Left lung (tissue), 14 donors: ENCODE results near the gene DLX2. TPM values are rescaled to one million over a fixed set of nuclear protein-coding genes. Genes with fewer than 3 reads are reported as not detected.
"Not testable (repeated sequence)": the region's sequence is repeated elsewhere in the genome, so short reads cannot be mapped to it uniquely, and the experiment has no call there.

Source experiments
- ATAC-seq: fragments of 200-7000 bp; cut with Tn5 transposase; one replicate; pipeline ENCODE4 v1.9.1; 2020; ENCODE audit warnings: moderate library complexity
- DNase-seq, 4 donors: peaks; one replicate each; pipeline ENCODE4 v3.0.0-alpha.2; 2013 to 2020
- H3K27ac ChIP-seq, 2 donors: fragments of 200-600 bp; sonication (generic) in 1 of 2; one replicate each; pipeline versions ENCODE4 v1.5.0 to v1.8.0; 2020 to 2021
- H3K27me3 ChIP-seq, 2 donors: fragments of 200-600 bp; sonication (generic) in 1 of 2; one replicate each; pipeline versions ENCODE4 v1.5.0 to v1.8.0; 2020 to 2021
- H3K36me3 ChIP-seq, 2 donors: fragments of 200-600 bp; sonication (generic) in 1 of 2; one replicate each; pipeline versions ENCODE4 v1.5.0 to v1.8.0; 2020 to 2021
- H3K4me1 ChIP-seq, 2 donors: fragments of 200-600 bp; one replicate each; pipeline ENCODE4 v1.8.0; 2021
- H3K4me3 ChIP-seq, 2 donors: fragments of 200-600 bp; sonication (generic) in 1 of 2; one replicate each; pipeline versions ENCODE4 v1.5.0 to v1.8.0; 2020 to 2021; ENCODE audit warnings: mild to moderate bottlenecking in 1 of 2
- H3K9me3 ChIP-seq, 2 donors: fragments of 200-600 bp; sonication (generic) in 1 of 2; one replicate each; pipeline versions ENCODE4 v1.5.0 to v1.8.0; 2020 to 2021
- intact Hi-C, 2 donors: fragments of 100-400 bp; cut with DNase I; formaldehyde crosslinking; loops; one replicate each; pipeline versions ENCODE4 v1.11.2 to v1.14.2; 2022
- long read RNA-seq, 12 donors: library from polyadenylated mRNA in 2 of 12; unstranded in 2 of 12; transcript quantifications; one replicate each; pipeline ENCODE4 v2.0.0 and lab custom pipeline, GENCODE V29; 2019 to 2026
- polyA plus RNA-seq, 6 donors: library from polyadenylated mRNA; unstranded; fragments of 120-200 nt; gene quantifications; one replicate each; pipeline ENCODE4 v1.2.1, GENCODE V29; 2013; ENCODE audit not compliant: insufficient read length in 6 of 6
- total RNA-seq, 2 donors: library from RNA; stranded (reverse); fragmentation: NEBNext Ultra II Directional; extraction: Animal tissue kit (Norgen Biotek cat#: 25700); gene quantifications; one replicate each; pipeline ENCODE4 v1.2.1, GENCODE V29; 2021
- TF ChIP-seq, protein P1 (sequence below), 2 donors: fragments of 200-600 bp; sonication (generic) in 1 of 2; IDR thresholded peaks; one replicate each; pipeline versions ENCODE4 v1.5.0 to v1.8.0; 2021; ENCODE audit warnings: antibody characterized with exemption in 2 of 2
- donor health status: DM: no; HTN: yes; CAD: no.
- donor health status: DM: no; HTN: no; CAD: no.

The DLX2 gene
- total RNA-seq (not detected), polyA plus RNA-seq (not detected)
- long read RNA-seq, donor 1, result 0 reads
- long read RNA-seq, donor 2, result 0 reads
- long read RNA-seq, donor 3, result 0 reads
- long read RNA-seq, donor 4, result 0 reads
- long read RNA-seq, donor 5, result 0 reads
- long read RNA-seq, donor 6, result 0 reads
- long read RNA-seq, donor 7, result 0 reads
- long read RNA-seq, donor 8, result 0 reads
- long read RNA-seq, donor 9, result 0 reads
- long read RNA-seq, donor 10, result 0 reads
- long read RNA-seq, donor 11, result 0 reads
- long read RNA-seq, donor 12, result 0 reads

- H3K36me3 ChIP-seq, result no peaks in the 10 kb centered on the region
- ATAC-seq, result peak; percentile 70
- intact Hi-C loops, result loop anchor here in 1 of 2 donors (10.0 kb wide), 1 partner anchor 288 kb away; no protein-coding TSS in a partner anchor
- peak within 1 kb of the TSS; percentile 21 to 58 for H3K4me3 ChIP-seq
- H3K9me3 ChIP-seq, result no peaks in the 10 kb centered on the region
- no peak within 1 kb of the TSS for H3K27ac ChIP-seq
- TF ChIP-seq, protein P1, sequence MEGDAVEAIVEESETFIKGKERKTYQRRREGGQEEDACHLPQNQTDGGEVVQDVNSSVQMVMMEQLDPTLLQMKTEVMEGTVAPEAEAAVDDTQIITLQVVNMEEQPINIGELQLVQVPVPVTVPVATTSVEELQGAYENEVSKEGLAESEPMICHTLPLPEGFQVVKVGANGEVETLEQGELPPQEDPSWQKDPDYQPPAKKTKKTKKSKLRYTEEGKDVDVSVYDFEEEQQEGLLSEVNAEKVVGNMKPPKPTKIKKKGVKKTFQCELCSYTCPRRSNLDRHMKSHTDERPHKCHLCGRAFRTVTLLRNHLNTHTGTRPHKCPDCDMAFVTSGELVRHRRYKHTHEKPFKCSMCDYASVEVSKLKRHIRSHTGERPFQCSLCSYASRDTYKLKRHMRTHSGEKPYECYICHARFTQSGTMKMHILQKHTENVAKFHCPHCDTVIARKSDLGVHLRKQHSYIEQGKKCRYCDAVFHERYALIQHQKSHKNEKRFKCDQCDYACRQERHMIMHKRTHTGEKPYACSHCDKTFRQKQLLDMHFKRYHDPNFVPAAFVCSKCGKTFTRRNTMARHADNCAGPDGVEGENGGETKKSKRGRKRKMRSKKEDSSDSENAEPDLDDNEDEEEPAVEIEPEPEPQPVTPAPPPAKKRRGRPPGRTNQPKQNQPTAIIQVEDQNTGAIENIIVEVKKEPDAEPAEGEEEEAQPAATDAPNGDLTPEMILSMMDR (IDR thresholded peaks at IDR 0.05), result no peak
- peaks cover 33 to 68% of the 10 kb centered on the region in 2 donors for H3K4me1 ChIP-seq
- peak in 3 of 4 donors; percentile 85 to 92 (median 90) for DNase-seq
- H3K27me3 ChIP-seq, result peaks cover 100% of the 10 kb centered on the region in 2 donors
These were observed at the start of gene DLX2 for GRCh38 chr2:172102391-172103359. Gene DLX2, minus strand, starts transcription at chr2:172102900. Its CDS starts 362 bp downstream, at chr2:172102538.

DNA sequence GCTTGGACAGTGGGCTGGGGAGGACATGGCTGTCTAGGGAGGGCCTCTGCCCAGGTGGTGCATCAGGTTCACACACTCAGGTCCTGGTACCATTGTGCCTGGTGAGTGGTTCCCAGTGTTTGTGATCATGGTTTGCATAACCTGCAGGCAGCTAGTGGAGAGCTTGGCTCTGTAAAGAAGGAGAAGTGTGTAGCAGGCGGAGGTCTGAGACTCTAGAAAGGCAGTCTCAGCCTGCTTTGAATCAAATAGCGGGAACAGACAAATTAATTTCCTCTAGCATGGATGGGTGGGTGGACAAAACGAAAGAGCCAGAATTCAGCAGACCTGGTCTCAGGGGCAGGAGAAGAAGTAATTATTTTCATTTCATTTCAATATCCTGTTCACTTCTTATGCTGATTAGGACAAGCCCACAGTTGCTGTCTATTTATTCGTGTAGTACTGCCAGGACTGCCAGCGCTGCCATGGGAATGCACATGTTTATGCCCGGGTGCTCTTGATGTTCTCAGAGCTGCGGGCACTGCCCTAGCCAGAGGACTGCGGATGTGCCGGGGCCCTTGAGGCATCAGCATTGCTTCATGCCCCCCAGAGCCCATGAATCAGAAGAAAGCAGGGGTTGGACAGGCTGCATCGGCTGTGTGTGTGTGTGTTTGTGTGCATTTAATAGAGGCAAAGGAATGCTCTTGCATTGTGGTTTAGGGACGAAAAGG is 45.4 kb upstream of the DLX2 start:
- H3K4me3 ChIP-seq, result no peak overlapping the region
- ATAC-seq (no peak), DNase-seq (no peak)
- H3K36me3 ChIP-seq, result no peaks in the 10 kb centered on the region
- H3K27me3 ChIP-seq, result peaks cover 0 to 11% of the 10 kb centered on the region in 2 donors
- H3K27ac ChIP-seq, result no peak overlapping the region
- no peaks in the 10 kb centered on the region for H3K4me1 ChIP-seq
- TF ChIP-seq, protein P1 (IDR thresholded peaks at IDR 0.05), result no peak
- no peaks in the 10 kb centered on the region for H3K9me3 ChIP-seq
- intact Hi-C loops, result no loop called here

GRCh38 chr2:172143817-172144216 is 41.1 kb upstream of the DLX2 start:
- TF ChIP-seq, protein P1 (IDR thresholded peaks at IDR 0.05), result no peak
- H3K4me3 ChIP-seq, result no peak overlapping the region
- H3K27me3 ChIP-seq, result peaks cover 0 to 11% of the 10 kb centered on the region in 2 donors
- H3K9me3 ChIP-seq, result no peaks in the 10 kb centered on the region
- H3K36me3 ChIP-seq, result no peaks in the 10 kb centered on the region
- H3K27ac ChIP-seq, result no peak overlapping the region
- ATAC-seq, result no peak
- DNase-seq, result no peak
- no peaks in the 10 kb centered on the region for H3K4me1 ChIP-seq
- intact Hi-C loops, result no loop called here

DNA sequence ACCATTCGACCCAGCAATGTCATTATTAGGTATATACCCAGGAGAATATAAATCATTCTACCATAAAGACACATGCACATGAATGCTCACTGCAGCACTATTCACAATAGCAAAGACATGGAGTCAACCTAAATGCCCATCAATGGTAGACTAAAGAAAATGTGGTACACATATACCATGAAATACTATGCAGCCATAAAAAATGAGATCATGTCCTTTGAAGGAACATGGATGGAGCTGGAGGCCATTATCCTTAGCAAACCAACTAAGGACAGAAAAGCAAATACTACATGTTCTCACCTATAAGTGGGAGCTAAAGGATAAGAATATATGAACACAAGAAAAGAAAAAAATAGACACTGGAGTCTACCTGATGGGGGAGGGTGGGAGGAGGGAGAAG is 36.0 kb upstream of the DLX2 start:
- H3K27me3 ChIP-seq, H3K4me3 ChIP-seq, H3K9me3 ChIP-seq, ATAC-seq, H3K4me1 ChIP-seq, intact Hi-C loops, H3K36me3 ChIP-seq, DNase-seq, H3K27ac ChIP-seq: not testable (repeated sequence)

DNA sequence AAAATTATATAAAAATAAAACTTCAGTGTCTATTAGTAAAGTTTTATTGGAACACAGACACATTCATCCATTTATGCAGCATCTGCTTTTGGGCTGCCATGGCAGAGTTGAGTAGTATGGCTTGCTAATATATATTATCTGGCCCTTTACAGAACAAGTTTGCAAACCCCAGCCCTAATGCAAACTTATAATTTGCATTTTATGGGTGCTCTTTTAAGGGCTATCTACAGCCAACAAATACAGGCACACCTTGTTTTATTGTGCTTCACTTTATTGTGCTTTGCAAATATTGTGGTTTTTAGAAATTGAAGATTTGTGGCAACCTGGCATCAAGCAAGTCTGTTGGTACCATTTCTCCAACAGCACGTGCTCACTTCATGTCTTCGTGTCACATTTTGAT is 35.2 kb upstream of the DLX2 start:
- Histone ChIP-seq H3K4me1 (no peaks in the 10 kb centered on the region), H3K27ac (no peak overlapping the region), H3K27me3 (peaks cover 0 to 6% of the 10 kb centered on the region in 2 donors), H3K4me3 (no peak overlapping the region), H3K9me3 (no peaks in the 10 kb centered on the region), H3K36me3 (no peaks in the 10 kb centered on the region)
- TF ChIP-seq, protein P1 (IDR thresholded peaks at IDR 0.05), result no peak
- DNase-seq (no peak), ATAC-seq (no peak)
- intact Hi-C loops, result no loop called here
